HCT116 (cell line): ENCODE measurements around the gene GMDS. TPM values are rescaled to one million over a fixed set of nuclear protein-coding genes. Genes with fewer than 3 reads are reported as not detected.

Source experiments
- ATAC-seq: fragments of 200-7000 bp; cut with Tn5 transposase; 2 replicates; pipeline ENCODE4 v1.9.1; 2020; ENCODE audit warnings: mild to moderate bottlenecking, moderate library complexity
- BruUV-seq: library from RNA; stranded (reverse); fragments of 400-500 nt; replicated peaks from 2 replicates; lab custom pipeline; 2021; lab: Mats Ljungman, UMichigan
- CTCF ChIA-PET: fragments of 300-600 bp; sonication (Branson Sonifier 250); formaldehyde crosslinking; loops from one replicate; lab custom pipeline; 2021; ENCODE audit warnings: antibody characterized with exemption; lab: Charles Lee
- POLR2A ChIA-PET: fragments of 300-600, 350-600 bp; sonication (Branson Sonifier 250); formaldehyde crosslinking; loops from one replicate; lab custom pipeline; 2021; ENCODE audit warnings: antibody characterized with exemption; lab: Charles Lee
- RAD21 ChIA-PET, 2 experiments: fragments of 300-600 bp; sonication (Branson Sonifier 250); formaldehyde crosslinking; loops; one replicate each; lab custom pipeline; 2023; ENCODE audit warnings: low total read pairs in 2 of 2; ENCODE audit not compliant: uncharacterized antibody in 2 of 2, unreplicated experiment in 2 of 2, low non-redundant PET in 1 of 2; lab: Charles Lee
- DNase-seq: peaks from one replicate; pipeline ENCODE4 v3.0.0-alpha.2; 2010; ENCODE audit warnings: low read depth, low spot score
- H2AFZ ChIP-seq: fragments of 200-600 bp; shearing (Covaris generic), sonication (generic); 2 replicates; pipeline ENCODE4 v1.6.1; 2017; ENCODE audit warnings: low read depth, mixed run types, mixed read lengths, antibody characterized with exemption, low read length; ENCODE audit not compliant: poor library complexity, severe bottlenecking
- H3K27ac ChIP-seq: 2 replicates; pipeline ENCODE4 v1.5.1; 2012; ENCODE audit warnings: low read depth, low read length
- H3K27me3 ChIP-seq: fragments of 200-600 bp; sonication (generic); 2 replicates; pipeline ENCODE4 v1.6.1; 2016; ENCODE audit warnings: mixed run types, low read length, mixed read lengths; ENCODE audit not compliant: insufficient read depth
- H3K36me3 ChIP-seq, 2 experiments: fragments of 200-500 bp in 1 of 2; fragments of 200-600 bp in 1 of 2; sonication (Bioruptor generic) in 1 of 2; sonication (generic) in 1 of 2; 2 replicates each; pipeline versions ENCODE4 v1.5.1 to v1.6.1; 2014 to 2016; ENCODE audit warnings: low read length in 2 of 2, inconsistent platforms in 1 of 2, mixed read lengths in 1 of 2, mixed run types in 1 of 2; ENCODE audit not compliant: insufficient read depth in 2 of 2, control insufficient read depth in 1 of 2
- H3K4me1 ChIP-seq, 2 experiments: fragments of 200-600 bp in 1 of 2; sonication (generic) in 1 of 2; 2 replicates each; pipeline versions ENCODE4 v1.5.1 to v1.6.1; 2012 to 2017; ENCODE audit warnings: low read length in 2 of 2, inconsistent platforms in 1 of 2, mild to moderate bottlenecking in 1 of 2, mixed read lengths in 1 of 2, mixed run types in 1 of 2, moderate library complexity in 1 of 2; ENCODE audit not compliant: insufficient read depth in 2 of 2, control insufficient read depth in 1 of 2
- H3K4me2 ChIP-seq: fragments of 200-600 bp; sonication (generic); 2 replicates; pipeline ENCODE4 v1.6.1; 2017; ENCODE audit warnings: mixed run types, low read length, mixed read lengths
- H3K4me3 ChIP-seq, 2 experiments: fragments of 200-600 bp in 1 of 2; sonication (generic) in 1 of 2; replicated peaks in 1 of 2; 2 replicates each; pipeline ENCODE4 v1.5.1; 2011 to 2016; ENCODE audit warnings: low read length in 2 of 2, control low read depth in 1 of 2, low read depth in 1 of 2, mild to moderate bottlenecking in 1 of 2, mixed read lengths in 1 of 2, mixed run types in 1 of 2
- H3K79me2 ChIP-seq: fragments of 200-600 bp; sonication (generic); 2 replicates; pipeline ENCODE4 v1.6.1; 2017; ENCODE audit warnings: mild to moderate bottlenecking, mixed run types, low read length, moderate library complexity, mixed read lengths; ENCODE audit not compliant: insufficient read depth
- H3K9ac ChIP-seq: fragments of 200-600 bp; sonication (generic); 2 replicates; pipeline ENCODE4 v1.6.1; 2016; ENCODE audit warnings: low read length, mixed read lengths
- H3K9me2 ChIP-seq: fragments of 200-600 bp; sonication (generic), shearing (Covaris generic); 2 replicates; pipeline ENCODE4 v1.6.1; 2017; ENCODE audit warnings: mixed run types, mild to moderate bottlenecking, moderate library complexity; ENCODE audit not compliant: insufficient read depth
- H3K9me3 ChIP-seq, 2 experiments: fragments of 200-500 bp in 1 of 2; fragments of 200-600 bp in 1 of 2; sonication (Bioruptor generic) in 1 of 2; sonication (generic) in 1 of 2; 2 replicates each; pipeline ENCODE4 v1.6.1; 2014 to 2017; ENCODE audit warnings: low read length in 2 of 2, mixed read lengths in 2 of 2, inconsistent platforms in 1 of 2, low read depth in 1 of 2, mild to moderate bottlenecking in 1 of 2, mixed run types in 1 of 2, moderate library complexity in 1 of 2; ENCODE audit not compliant: control insufficient read depth in 1 of 2, insufficient read depth in 1 of 2
- H4K20me1 ChIP-seq: fragments of 200-600 bp; sonication (generic), shearing (Covaris generic); 2 replicates; pipeline ENCODE4 v1.6.1; 2017; ENCODE audit warnings: mixed run types, mild to moderate bottlenecking, moderate library complexity; ENCODE audit not compliant: insufficient read depth
- EGR1 ChIP-seq: IDR thresholded peaks from 2 replicates; pipeline ENCODE4 v1.6.1; 2012; ENCODE audit warnings: low read depth
- FOSL1 ChIP-seq: IDR thresholded peaks from 2 replicates; pipeline ENCODE4 v1.6.1; 2012; ENCODE audit warnings: low read depth
- POLR2AphosphoS5 ChIP-seq: IDR thresholded peaks from 2 replicates; pipeline ENCODE4 v1.6.1; 2011; ENCODE audit warnings: mild to moderate bottlenecking, low read depth, low read length, moderate library complexity
- RAD21 ChIP-seq: IDR thresholded peaks from 2 replicates; pipeline ENCODE4 v1.6.1; 2012; ENCODE audit warnings: low read depth, mild to moderate bottlenecking
- SIN3A ChIP-seq: IDR thresholded peaks from 2 replicates; pipeline ENCODE4 v1.6.1; 2012; ENCODE audit warnings: low read depth
- SP1 ChIP-seq: IDR thresholded peaks from 2 replicates; pipeline ENCODE4 v1.6.1; 2012; ENCODE audit warnings: low read depth
- TCF7L2 ChIP-seq: IDR thresholded peaks from 2 replicates; pipeline ENCODE4 v1.7.0; 2011; ENCODE audit warnings: borderline replicate concordance, inconsistent platforms; ENCODE audit not compliant: insufficient read depth, insufficient read length; ENCODE audit errors: extremely low read depth
- YY1 ChIP-seq: IDR thresholded peaks from 2 replicates; pipeline ENCODE4 v1.6.1; 2011; ENCODE audit warnings: low read length, low read depth, moderate library complexity, mild to moderate bottlenecking; ENCODE audit not compliant: insufficient replicate concordance; ENCODE audit errors: extremely low read depth
- ZNF274 ChIP-seq: fragments of 200-500 bp; sonication (Bioruptor generic); IDR thresholded peaks from 2 replicates; pipeline ENCODE4 v1.6.1; 2014; ENCODE audit warnings: mild to moderate bottlenecking, low read depth, low read length, inconsistent platforms
- intact Hi-C: fragments of 100-400 bp; cut with micrococcal nuclease; formaldehyde crosslinking; loops from 2 replicates; pipeline ENCODE4 v1.10.0; 2022
- total RNA-seq: library from RNA; stranded (reverse); gene quantifications from one replicate; pipeline ENCODE4 v1.2.1, GENCODE V29; 2021; ENCODE audit not compliant: unreplicated experiment
- TF ChIP-seq, protein P1 (sequence below): IDR thresholded peaks from 2 replicates; pipeline ENCODE4 v1.6.1; 2012
- TF ChIP-seq, protein P2 (sequence below): IDR thresholded peaks from 2 replicates; pipeline ENCODE4 v1.6.1; 2012
- TF ChIP-seq, protein P3 (sequence below): IDR thresholded peaks from 2 replicates; pipeline ENCODE4 v1.6.1; 2012; ENCODE audit warnings: low read depth
- TF ChIP-seq, protein P4 (sequence below), 3 experiments: fragments of 200-600 bp in 1 of 3; sonication (generic) in 1 of 3; IDR thresholded peaks in 2 of 3; conservative IDR thresholded peaks in 1 of 3; 2 replicates each; pipeline ENCODE4 v1.5.1; 2012 to 2017; ENCODE audit warnings: low read depth in 2 of 3, low read length in 2 of 3, antibody characterized with exemption in 1 of 3, borderline replicate concordance in 1 of 3, control low read depth in 1 of 3, mild to moderate bottlenecking in 1 of 3, mixed read lengths in 1 of 3, mixed run types in 1 of 3, moderate library complexity in 1 of 3; ENCODE audit not compliant: insufficient read depth in 1 of 3
- TF ChIP-seq, protein P5 (sequence below): IDR thresholded peaks from 2 replicates; pipeline ENCODE4 v1.6.1; 2011; ENCODE audit warnings: mild to moderate bottlenecking, low read length, moderate library complexity; ENCODE audit not compliant: insufficient replicate concordance; ENCODE audit errors: extremely low read depth

GMDS gene
- total RNA-seq, 1 experiment from 2014 or later = 34.4 TPM

DNA sequence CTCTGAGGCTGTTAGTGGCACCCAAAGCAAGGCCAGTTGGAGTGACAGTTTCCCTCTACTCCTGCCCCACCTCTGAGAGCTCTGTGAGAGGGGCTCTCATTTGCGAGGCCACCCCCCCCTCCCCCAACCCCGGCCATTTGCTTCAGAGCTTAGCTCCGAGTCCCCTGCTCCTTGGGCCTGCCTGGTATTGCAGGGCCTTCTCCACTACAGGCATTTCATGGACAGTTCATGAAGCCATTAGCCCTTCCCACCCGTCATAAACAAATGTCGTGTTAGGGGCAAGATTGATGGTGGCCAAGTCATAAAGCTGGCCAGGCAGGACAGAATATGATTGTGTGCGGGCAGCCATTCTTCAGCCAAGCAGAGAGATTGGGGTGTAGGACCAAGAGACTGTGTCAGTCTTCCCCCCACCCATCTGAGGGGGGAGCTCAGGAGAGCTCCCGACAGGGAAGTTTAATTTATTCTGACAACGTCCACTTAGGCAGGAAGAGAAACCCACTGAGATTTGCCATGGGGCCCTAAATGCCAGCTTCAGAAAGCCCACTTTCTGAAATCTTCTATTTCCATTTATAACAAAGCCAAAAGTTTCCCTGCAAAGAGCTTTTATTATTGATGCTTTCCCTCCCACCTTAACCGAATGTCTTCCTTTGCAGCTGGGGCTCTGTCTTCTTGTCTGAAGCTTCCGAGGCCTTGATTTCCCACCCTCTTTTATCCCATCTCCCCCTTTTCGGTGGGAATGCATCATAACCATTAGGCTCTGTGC is 628.5 kb downstream of the GMDS start:
- ChIA-PET CTCF (no interaction called here), RAD21 (interaction anchor here (0.7 to 1.1 kb wide), 2 partner anchors 68 to 544 kb away, joined by 3 read pairs; no protein-coding TSS in a partner anchor), POLR2A (no interaction called here)
- H2AFZ ChIP-seq = no peak overlapping the region
- H3K4me1 ChIP-seq = peaks cover 11 to 12% of the 10 kb centered on the region in 2 experiments; a peak in 3 of 4 replicates
- no peak overlapping the region for H3K9ac ChIP-seq
- no peak overlapping the region for H3K27ac ChIP-seq
- no peak for DNase-seq
- H3K9me3 ChIP-seq = no peaks in the 10 kb centered on the region
- no peaks in the 10 kb centered on the region for H3K27me3 ChIP-seq
- H3K36me3 ChIP-seq = peaks cover 3 to 4% of the 10 kb centered on the region in 2 experiments; a peak in 1 of 4 replicates
- TF ChIP-seq RAD21 (no peak), ZNF274 (no peak), TCF7L2 (no peak), POLR2AphosphoS5 (no peak), YY1 (no peak), SIN3A (no peak), EGR1 (no peak), SP1 (no peak), FOSL1 (no peak)
- TF ChIP-seq, protein P1, sequence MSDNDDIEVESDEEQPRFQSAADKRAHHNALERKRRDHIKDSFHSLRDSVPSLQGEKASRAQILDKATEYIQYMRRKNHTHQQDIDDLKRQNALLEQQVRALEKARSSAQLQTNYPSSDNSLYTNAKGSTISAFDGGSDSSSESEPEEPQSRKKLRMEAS = no peak
- TF ChIP-seq, protein P2, sequence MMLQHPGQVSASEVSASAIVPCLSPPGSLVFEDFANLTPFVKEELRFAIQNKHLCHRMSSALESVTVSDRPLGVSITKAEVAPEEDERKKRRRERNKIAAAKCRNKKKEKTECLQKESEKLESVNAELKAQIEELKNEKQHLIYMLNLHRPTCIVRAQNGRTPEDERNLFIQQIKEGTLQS = no peak
- TF ChIP-seq, protein P3, sequence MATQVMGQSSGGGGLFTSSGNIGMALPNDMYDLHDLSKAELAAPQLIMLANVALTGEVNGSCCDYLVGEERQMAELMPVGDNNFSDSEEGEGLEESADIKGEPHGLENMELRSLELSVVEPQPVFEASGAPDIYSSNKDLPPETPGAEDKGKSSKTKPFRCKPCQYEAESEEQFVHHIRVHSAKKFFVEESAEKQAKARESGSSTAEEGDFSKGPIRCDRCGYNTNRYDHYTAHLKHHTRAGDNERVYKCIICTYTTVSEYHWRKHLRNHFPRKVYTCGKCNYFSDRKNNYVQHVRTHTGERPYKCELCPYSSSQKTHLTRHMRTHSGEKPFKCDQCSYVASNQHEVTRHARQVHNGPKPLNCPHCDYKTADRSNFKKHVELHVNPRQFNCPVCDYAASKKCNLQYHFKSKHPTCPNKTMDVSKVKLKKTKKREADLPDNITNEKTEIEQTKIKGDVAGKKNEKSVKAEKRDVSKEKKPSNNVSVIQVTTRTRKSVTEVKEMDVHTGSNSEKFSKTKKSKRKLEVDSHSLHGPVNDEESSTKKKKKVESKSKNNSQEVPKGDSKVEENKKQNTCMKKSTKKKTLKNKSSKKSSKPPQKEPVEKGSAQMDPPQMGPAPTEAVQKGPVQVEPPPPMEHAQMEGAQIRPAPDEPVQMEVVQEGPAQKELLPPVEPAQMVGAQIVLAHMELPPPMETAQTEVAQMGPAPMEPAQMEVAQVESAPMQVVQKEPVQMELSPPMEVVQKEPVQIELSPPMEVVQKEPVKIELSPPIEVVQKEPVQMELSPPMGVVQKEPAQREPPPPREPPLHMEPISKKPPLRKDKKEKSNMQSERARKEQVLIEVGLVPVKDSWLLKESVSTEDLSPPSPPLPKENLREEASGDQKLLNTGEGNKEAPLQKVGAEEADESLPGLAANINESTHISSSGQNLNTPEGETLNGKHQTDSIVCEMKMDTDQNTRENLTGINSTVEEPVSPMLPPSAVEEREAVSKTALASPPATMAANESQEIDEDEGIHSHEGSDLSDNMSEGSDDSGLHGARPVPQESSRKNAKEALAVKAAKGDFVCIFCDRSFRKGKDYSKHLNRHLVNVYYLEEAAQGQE = no peak
- TF ChIP-seq, protein P4, sequence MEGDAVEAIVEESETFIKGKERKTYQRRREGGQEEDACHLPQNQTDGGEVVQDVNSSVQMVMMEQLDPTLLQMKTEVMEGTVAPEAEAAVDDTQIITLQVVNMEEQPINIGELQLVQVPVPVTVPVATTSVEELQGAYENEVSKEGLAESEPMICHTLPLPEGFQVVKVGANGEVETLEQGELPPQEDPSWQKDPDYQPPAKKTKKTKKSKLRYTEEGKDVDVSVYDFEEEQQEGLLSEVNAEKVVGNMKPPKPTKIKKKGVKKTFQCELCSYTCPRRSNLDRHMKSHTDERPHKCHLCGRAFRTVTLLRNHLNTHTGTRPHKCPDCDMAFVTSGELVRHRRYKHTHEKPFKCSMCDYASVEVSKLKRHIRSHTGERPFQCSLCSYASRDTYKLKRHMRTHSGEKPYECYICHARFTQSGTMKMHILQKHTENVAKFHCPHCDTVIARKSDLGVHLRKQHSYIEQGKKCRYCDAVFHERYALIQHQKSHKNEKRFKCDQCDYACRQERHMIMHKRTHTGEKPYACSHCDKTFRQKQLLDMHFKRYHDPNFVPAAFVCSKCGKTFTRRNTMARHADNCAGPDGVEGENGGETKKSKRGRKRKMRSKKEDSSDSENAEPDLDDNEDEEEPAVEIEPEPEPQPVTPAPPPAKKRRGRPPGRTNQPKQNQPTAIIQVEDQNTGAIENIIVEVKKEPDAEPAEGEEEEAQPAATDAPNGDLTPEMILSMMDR (IDR thresholded peaks at IDR 0.05 in 2 of 3, conservative IDR thresholded peaks at IDR 0.05 in 1 of 3; ENCODE audit: borderline replicate concordance in 1 of 3, insufficient read depth in 1 of 3, low read depth in 2 of 3, low read length in 2 of 3) = no peak
- TF ChIP-seq, protein P5, sequence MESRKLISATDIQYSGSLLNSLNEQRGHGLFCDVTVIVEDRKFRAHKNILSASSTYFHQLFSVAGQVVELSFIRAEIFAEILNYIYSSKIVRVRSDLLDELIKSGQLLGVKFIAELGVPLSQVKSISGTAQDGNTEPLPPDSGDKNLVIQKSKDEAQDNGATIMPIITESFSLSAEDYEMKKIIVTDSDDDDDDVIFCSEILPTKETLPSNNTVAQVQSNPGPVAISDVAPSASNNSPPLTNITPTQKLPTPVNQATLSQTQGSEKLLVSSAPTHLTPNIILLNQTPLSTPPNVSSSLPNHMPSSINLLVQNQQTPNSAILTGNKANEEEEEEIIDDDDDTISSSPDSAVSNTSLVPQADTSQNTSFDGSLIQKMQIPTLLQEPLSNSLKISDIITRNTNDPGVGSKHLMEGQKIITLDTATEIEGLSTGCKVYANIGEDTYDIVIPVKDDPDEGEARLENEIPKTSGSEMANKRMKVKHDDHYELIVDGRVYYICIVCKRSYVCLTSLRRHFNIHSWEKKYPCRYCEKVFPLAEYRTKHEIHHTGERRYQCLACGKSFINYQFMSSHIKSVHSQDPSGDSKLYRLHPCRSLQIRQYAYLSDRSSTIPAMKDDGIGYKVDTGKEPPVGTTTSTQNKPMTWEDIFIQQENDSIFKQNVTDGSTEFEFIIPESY = no peak
- H3K79me2 ChIP-seq = peaks cover 27% of the 10 kb centered on the region
- H3K4me3 ChIP-seq = no peak overlapping the region
- no peak for ATAC-seq
- BruUV-seq = no TSS peak
- no peaks in the 10 kb centered on the region for H3K9me2 ChIP-seq
- no peak overlapping the region for H3K4me2 ChIP-seq
- 0 out of 2 replicates have a peak, but pooled peaks cover 6% of the 10 kb centered on the region for H4K20me1 ChIP-seq
- intact Hi-C loops = no loop called here
